Panc1 (cell line): ENCODE data around the gene RANBP1. TPM values are rescaled to one million over a fixed set of nuclear protein-coding genes. Genes with fewer than 3 reads are reported as not detected.

ENCODE experiments used
- ATAC-seq: fragments of 200-7000 bp; cut with Tn5 transposase; 2 replicates; pipeline ENCODE4 v1.9.1; 2020; ENCODE audit warnings: mild to moderate bottlenecking, moderate library complexity
- BruUV-seq: library from RNA; stranded (reverse); fragments of 400-500 nt; replicated peaks from 2 replicates; lab custom pipeline; 2021; lab: Mats Ljungman, UMichigan
- CTCF ChIA-PET: fragments of 300-600 bp; sonication (Branson Sonifier 250); formaldehyde crosslinking; loops from one replicate; lab custom pipeline; 2022; ENCODE audit warnings: antibody characterized with exemption; lab: Charles Lee
- POLR2A ChIA-PET: fragments of 300-600 bp; sonication (Branson Sonifier 250); formaldehyde crosslinking; loops from one replicate; lab custom pipeline; 2022; ENCODE audit warnings: antibody characterized with exemption; lab: Charles Lee
- DNase-seq: peaks from one replicate; pipeline ENCODE4 v3.0.0-alpha.2; 2010; ENCODE audit warnings: low read depth, low spot score
- H3K27ac ChIP-seq: 2 replicates; pipeline ENCODE4 v1.5.1; 2011; ENCODE audit warnings: mild to moderate bottlenecking, low read length, inconsistent platforms
- H3K27me3 ChIP-seq: fragments of 200-500 bp; sonication (Bioruptor generic); 2 replicates; pipeline ENCODE4 v1.6.0; 2014; ENCODE audit warnings: low read length, inconsistent platforms; ENCODE audit not compliant: control insufficient read depth, insufficient read depth
- H3K36me3 ChIP-seq: fragments of 200-500 bp; sonication (Bioruptor generic); 2 replicates; pipeline ENCODE4 v1.5.1; 2014; ENCODE audit warnings: inconsistent platforms, mild to moderate bottlenecking, low read length, moderate library complexity; ENCODE audit not compliant: control insufficient read depth, insufficient read depth
- H3K4me1 ChIP-seq: 2 replicates; pipeline ENCODE4 v1.5.1; 2011; ENCODE audit warnings: inconsistent platforms, mild to moderate bottlenecking, low read length, moderate library complexity; ENCODE audit not compliant: control insufficient read depth, insufficient read depth
- H3K4me3 ChIP-seq, 2 experiments: 2 replicates each; pipeline ENCODE4 v1.5.1; 2011 to 2012; ENCODE audit warnings: low read depth in 2 of 2, low read length in 2 of 2, mild to moderate bottlenecking in 2 of 2, inconsistent platforms in 1 of 2, moderate library complexity in 1 of 2
- H3K9me3 ChIP-seq: fragments of 200-500 bp; sonication (Bioruptor generic); 2 replicates; pipeline ENCODE4 v1.5.1; 2014; ENCODE audit warnings: low read depth, mild to moderate bottlenecking, inconsistent platforms, low read length, moderate library complexity; ENCODE audit not compliant: control insufficient read depth, insufficient read depth
- POLR2AphosphoS5 ChIP-seq: IDR thresholded peaks from 2 replicates; pipeline ENCODE4 v1.6.1; 2012; ENCODE audit warnings: mild to moderate bottlenecking, low read depth, low read length, moderate library complexity
- SIN3A ChIP-seq: IDR thresholded peaks from 2 replicates; pipeline ENCODE4 v1.6.1; 2012; ENCODE audit warnings: low read depth, mild to moderate bottlenecking, low read length, moderate library complexity, borderline replicate concordance; ENCODE audit not compliant: insufficient read depth
- TCF7L2 ChIP-seq: IDR thresholded peaks from 2 replicates; pipeline ENCODE4 v1.6.1; 2011; ENCODE audit warnings: mild to moderate bottlenecking, low read depth, low read length, inconsistent platforms
- in situ Hi-C: cut with HindIII; loops from 2 replicates; pipeline ENCODE4 v1.10.0; 2016; ENCODE audit warnings: low sequenced_read_pairs, low pct_unique_long_range_greater_than_20kb
- intact Hi-C: fragments of 100-400 bp; cut with micrococcal nuclease; formaldehyde crosslinking; loops from one replicate; pipeline ENCODE4 v1.10.0; 2022; ENCODE audit not compliant: unreplicated experiment
- total RNA-seq: library from RNA; stranded (reverse); gene quantifications from one replicate; pipeline ENCODE4 v1.2.1, GENCODE V29; 2021; ENCODE audit not compliant: unreplicated experiment
- TF ChIP-seq, protein P1 (sequence below), 2 experiments: IDR thresholded peaks; 2 replicates each; pipeline ENCODE4 v1.6.1; 2011 to 2012; ENCODE audit warnings: low read depth in 2 of 2, control low read depth in 1 of 2, low read length in 1 of 2, mild to moderate bottlenecking in 1 of 2, moderate library complexity in 1 of 2; ENCODE audit not compliant: insufficient read depth in 1 of 2
- TF ChIP-seq, protein P2 (sequence below): fragments of 450-650 bp; IDR thresholded peaks from 2 replicates; pipeline ENCODE4 v1.5.1; 2017; ENCODE audit warnings: mild to moderate bottlenecking

The RANBP1 gene
- total RNA-seq, 1 experiment from 2014 or later, result 232 TPM

DNA sequence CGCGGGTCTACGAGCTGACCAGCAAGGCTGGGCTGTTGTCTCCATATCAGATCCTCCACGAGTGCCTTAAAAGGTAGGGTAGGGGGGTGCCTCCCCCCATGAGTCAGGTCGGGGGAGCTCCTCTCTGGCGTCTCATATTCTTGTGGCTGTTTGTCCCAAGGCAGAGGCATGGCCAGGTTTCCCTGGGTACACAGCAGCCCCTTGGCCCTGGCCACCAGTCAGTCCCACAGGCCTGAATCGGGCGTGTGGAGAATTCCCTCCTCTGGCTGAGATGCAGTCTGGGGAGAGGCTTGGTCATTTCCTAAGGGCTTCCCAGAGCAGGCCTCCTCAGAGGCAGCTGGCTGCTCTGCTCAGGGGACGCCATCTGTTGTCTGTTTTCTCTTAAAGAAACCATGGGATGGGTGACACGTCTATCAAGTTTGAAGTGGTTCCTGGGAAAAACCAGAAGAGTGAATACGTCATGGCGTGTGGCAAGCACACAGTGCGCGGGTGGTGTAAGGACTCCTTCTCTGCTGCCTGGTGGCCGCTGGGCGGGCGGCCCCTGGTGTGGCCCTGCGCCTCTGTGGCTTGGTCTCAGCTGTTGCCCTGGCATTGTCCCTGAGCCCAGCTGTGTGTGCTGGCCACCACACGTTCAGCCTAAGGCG lies 9.6 kb upstream of the RANBP1 start:
- ATAC-seq (no peak), DNase-seq (no peak)
- POLR2A ChIA-PET, result no interaction called here
- Histone ChIP-seq H3K4me3 (no peak overlapping the region), H3K4me1 (no peaks in the 10 kb centered on the region), H3K27ac (no peak overlapping the region), H3K9me3 (no peaks in the 10 kb centered on the region), H3K27me3 (no peaks in the 10 kb centered on the region), H3K36me3 (peaks cover 3% of the 10 kb centered on the region)
- intact Hi-C loops (no loop called here), in situ Hi-C loops (no loop called here)
- BruUV-seq, result no TSS peak
- TF ChIP-seq, protein P1, sequence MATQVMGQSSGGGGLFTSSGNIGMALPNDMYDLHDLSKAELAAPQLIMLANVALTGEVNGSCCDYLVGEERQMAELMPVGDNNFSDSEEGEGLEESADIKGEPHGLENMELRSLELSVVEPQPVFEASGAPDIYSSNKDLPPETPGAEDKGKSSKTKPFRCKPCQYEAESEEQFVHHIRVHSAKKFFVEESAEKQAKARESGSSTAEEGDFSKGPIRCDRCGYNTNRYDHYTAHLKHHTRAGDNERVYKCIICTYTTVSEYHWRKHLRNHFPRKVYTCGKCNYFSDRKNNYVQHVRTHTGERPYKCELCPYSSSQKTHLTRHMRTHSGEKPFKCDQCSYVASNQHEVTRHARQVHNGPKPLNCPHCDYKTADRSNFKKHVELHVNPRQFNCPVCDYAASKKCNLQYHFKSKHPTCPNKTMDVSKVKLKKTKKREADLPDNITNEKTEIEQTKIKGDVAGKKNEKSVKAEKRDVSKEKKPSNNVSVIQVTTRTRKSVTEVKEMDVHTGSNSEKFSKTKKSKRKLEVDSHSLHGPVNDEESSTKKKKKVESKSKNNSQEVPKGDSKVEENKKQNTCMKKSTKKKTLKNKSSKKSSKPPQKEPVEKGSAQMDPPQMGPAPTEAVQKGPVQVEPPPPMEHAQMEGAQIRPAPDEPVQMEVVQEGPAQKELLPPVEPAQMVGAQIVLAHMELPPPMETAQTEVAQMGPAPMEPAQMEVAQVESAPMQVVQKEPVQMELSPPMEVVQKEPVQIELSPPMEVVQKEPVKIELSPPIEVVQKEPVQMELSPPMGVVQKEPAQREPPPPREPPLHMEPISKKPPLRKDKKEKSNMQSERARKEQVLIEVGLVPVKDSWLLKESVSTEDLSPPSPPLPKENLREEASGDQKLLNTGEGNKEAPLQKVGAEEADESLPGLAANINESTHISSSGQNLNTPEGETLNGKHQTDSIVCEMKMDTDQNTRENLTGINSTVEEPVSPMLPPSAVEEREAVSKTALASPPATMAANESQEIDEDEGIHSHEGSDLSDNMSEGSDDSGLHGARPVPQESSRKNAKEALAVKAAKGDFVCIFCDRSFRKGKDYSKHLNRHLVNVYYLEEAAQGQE (IDR thresholded peaks at IDR 0.05; ENCODE audit: insufficient read depth in 1 of 2, low read depth in 2 of 2, low read length in 1 of 2), result no peak
- CTCF ChIA-PET, result no interaction called here

DNA sequence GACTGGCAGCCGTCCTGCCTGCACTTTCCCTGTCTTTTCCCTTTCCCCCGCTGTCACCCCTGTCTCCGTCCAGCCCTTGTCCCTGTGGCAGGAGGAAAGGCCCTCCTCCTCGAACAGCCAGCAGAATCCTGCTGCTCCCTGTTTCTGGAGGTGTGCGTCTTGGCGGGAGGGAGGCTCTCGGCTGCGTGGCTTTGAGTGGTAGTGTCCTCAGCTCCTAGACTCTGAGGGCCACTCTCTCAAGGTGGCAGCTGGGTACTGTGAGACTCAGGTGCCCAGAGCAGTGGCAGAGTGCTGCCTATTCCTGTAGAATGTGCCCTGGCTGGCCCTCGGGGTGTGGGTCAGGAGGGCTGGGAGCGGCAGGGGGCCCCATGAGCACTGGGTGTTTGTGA lies 9.1 kb upstream of the RANBP1 start:
- no peak for DNase-seq
- no peak for ATAC-seq
- ChIA-PET CTCF (interaction anchor here (0.6 kb wide), 1 partner anchor 795 kb away, joined by 7 read pairs; no protein-coding TSS in a partner anchor), POLR2A (no interaction called here)
- Histone ChIP-seq H3K4me3 (no peak overlapping the region), H3K36me3 (peaks cover 3% of the 10 kb centered on the region), H3K4me1 (no peaks in the 10 kb centered on the region), H3K27ac (no peak overlapping the region), H3K9me3 (no peaks in the 10 kb centered on the region), H3K27me3 (no peaks in the 10 kb centered on the region)
- in situ Hi-C loops (no loop called here), intact Hi-C loops (no loop called here)
- TF ChIP-seq, protein P2, sequence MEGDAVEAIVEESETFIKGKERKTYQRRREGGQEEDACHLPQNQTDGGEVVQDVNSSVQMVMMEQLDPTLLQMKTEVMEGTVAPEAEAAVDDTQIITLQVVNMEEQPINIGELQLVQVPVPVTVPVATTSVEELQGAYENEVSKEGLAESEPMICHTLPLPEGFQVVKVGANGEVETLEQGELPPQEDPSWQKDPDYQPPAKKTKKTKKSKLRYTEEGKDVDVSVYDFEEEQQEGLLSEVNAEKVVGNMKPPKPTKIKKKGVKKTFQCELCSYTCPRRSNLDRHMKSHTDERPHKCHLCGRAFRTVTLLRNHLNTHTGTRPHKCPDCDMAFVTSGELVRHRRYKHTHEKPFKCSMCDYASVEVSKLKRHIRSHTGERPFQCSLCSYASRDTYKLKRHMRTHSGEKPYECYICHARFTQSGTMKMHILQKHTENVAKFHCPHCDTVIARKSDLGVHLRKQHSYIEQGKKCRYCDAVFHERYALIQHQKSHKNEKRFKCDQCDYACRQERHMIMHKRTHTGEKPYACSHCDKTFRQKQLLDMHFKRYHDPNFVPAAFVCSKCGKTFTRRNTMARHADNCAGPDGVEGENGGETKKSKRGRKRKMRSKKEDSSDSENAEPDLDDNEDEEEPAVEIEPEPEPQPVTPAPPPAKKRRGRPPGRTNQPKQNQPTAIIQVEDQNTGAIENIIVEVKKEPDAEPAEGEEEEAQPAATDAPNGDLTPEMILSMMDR, result no peak
- TF ChIP-seq, protein P1 (IDR thresholded peaks at IDR 0.05; ENCODE audit: insufficient read depth in 1 of 2, low read depth in 2 of 2, low read length in 1 of 2), result no peak
- TF ChIP-seq SIN3A, result no peak
- no peak for TF ChIP-seq POLR2AphosphoS5
- TF ChIP-seq TCF7L2, result no peak
- BruUV-seq, result no TSS peak
